CD4-positive, alpha-beta T cell (primary cell): ENCODE results near the gene DNAH1. TPM values are rescaled to one million over a fixed set of nuclear protein-coding genes. Genes with fewer than 3 reads are reported as not detected.

Experiments
- ATAC-seq: fragments of 200-7000 bp; cut with Tn5 transposase; one replicate; pipeline ENCODE4 v1.10.0; 2022; ENCODE audit warnings: mild to moderate bottlenecking; ENCODE audit not compliant: poor library complexity
- CTCF ChIA-PET: fragments of 350-600 bp; sonication (Branson Sonifier 250); formaldehyde crosslinking; loops from one replicate; lab custom pipeline; 2021; ENCODE audit warnings: antibody characterized with exemption, inconsistent platforms; lab: Charles Lee
- POLR2A ChIA-PET: fragments of 350-600 bp; sonication (Branson Sonifier 250); formaldehyde crosslinking; loops from one replicate; lab custom pipeline; 2021; ENCODE audit warnings: antibody characterized with exemption, inconsistent platforms; lab: Charles Lee
- DNase-seq, 14 experiments: peaks; one replicate each; pipeline ENCODE4 v3.0.0-alpha.2; 2013 to 2020; ENCODE audit warnings: mixed read lengths in 2 of 14
- H3K27ac ChIP-seq, 2 donors: one replicate each; pipeline versions ENCODE4 v1.5.1 to v1.7.0; 2013; ENCODE audit warnings: low read length in 2 of 2, low read depth in 1 of 2, mild to moderate bottlenecking in 1 of 2
- H3K27me3 ChIP-seq, 2 experiments: 1 replicate in 1 of 2; 2 replicates in 1 of 2; pipeline versions ENCODE4 v1.6.1 to v1.7.0; 2013; ENCODE audit warnings: low read length in 2 of 2, control low read depth in 1 of 2, mild to moderate bottlenecking in 1 of 2, moderate library complexity in 1 of 2; ENCODE audit not compliant: insufficient read depth in 2 of 2, control insufficient read depth in 1 of 2
- H3K36me3 ChIP-seq: one replicate; pipeline ENCODE4 v1.6.1; 2013; ENCODE audit warnings: low read length, control low read depth; ENCODE audit not compliant: insufficient read depth
- H3K4me1 ChIP-seq: one replicate; pipeline ENCODE4 v1.6.1; 2013; ENCODE audit warnings: low read length, control low read depth; ENCODE audit not compliant: insufficient read depth
- H3K4me3 ChIP-seq: one replicate; pipeline ENCODE4 v1.5.1; 2013; ENCODE audit warnings: mild to moderate bottlenecking, low read length, moderate library complexity
- H3K9me3 ChIP-seq, 2 experiments: 1 replicate in 1 of 2; 2 replicates in 1 of 2; pipeline versions ENCODE4 v1.6.1 to v1.7.0; 2013; ENCODE audit warnings: low read length in 2 of 2, mild to moderate bottlenecking in 2 of 2, control low read depth in 1 of 2, moderate library complexity in 1 of 2; ENCODE audit not compliant: control insufficient read depth in 1 of 2, insufficient read depth in 1 of 2
- H3K27ac Mint-ChIP-seq: one replicate; pipeline ENCODE4 v1.8.0; 2020; ENCODE audit warnings: mixed read lengths
- H3K27me3 Mint-ChIP-seq: one replicate; pipeline ENCODE4 v1.8.0; 2021; ENCODE audit warnings: mixed read lengths
- H3K36me3 Mint-ChIP-seq: one replicate; pipeline ENCODE4 v1.8.0; 2021; ENCODE audit warnings: low read depth, mixed read lengths
- H3K4me1 Mint-ChIP-seq: one replicate; pipeline ENCODE4 v1.8.0; 2021; ENCODE audit warnings: low read depth, mixed read lengths
- H3K4me3 Mint-ChIP-seq: one replicate; pipeline ENCODE4 v1.8.0; 2020; ENCODE audit warnings: mild to moderate bottlenecking, mixed read lengths
- H3K9me3 Mint-ChIP-seq: one replicate; pipeline ENCODE4 v1.8.0; 2020; ENCODE audit warnings: mixed read lengths
- CTCF ChIP-seq: fragments of 200-600 bp; IDR thresholded peaks from one replicate; pipeline ENCODE4 v1.8.0; 2022; ENCODE audit warnings: antibody characterized with exemption, mild to moderate bottlenecking
- intact Hi-C, 2 experiments: fragments of 100-400 bp; cut with DNase I in 1 of 2; cut with micrococcal nuclease in 1 of 2; formaldehyde crosslinking; loops; one replicate each; pipeline versions ENCODE4 v1.15.1 to v1.9.0; 2023 to 2025; cut with DNase I, micrococcal nuclease
- total RNA-seq, 174 experiments: library from RNA in 2 of 174; stranded (reverse) in 2 of 174; gene quantifications; one replicate each; pipeline ENCODE4 v1.2.3 and lab custom pipeline; 2021 to 2026

Gene DNAH1
- total RNA-seq, 2 experiments from 2014 or later, result 49.7 to 50.7 TPM

GRCh38 chr3:52330194-52330805 is 14.2 kb downstream of the DNAH1 start:
- no peak for TF ChIP-seq CTCF
- no peak overlapping the region for H3K4me3 ChIP-seq
- H3K27me3 ChIP-seq, result no peaks in the 10 kb centered on the region
- ChIA-PET CTCF (interaction anchor here (1.4 kb wide), 1 partner anchor 9 kb away, joined by 5 read pairs; no protein-coding TSS in a partner anchor), POLR2A (no interaction called here)
- DNase-seq, result no peak
- Mint-ChIP-seq H3K4me1 (no peaks in the 10 kb centered on the region), H3K27me3 (no peaks in the 10 kb centered on the region), H3K36me3 (peaks cover 32% of the 10 kb centered on the region), H3K4me3 (no peak overlapping the region), H3K27ac (no peak overlapping the region), H3K9me3 (no peaks in the 10 kb centered on the region)
- no peak overlapping the region for H3K27ac ChIP-seq
- no peak for ATAC-seq
- intact Hi-C loops, result loop anchor here in 1 of 2 experiments (10.0 kb wide), 1 partner anchor 55 kb away; the partner anchor contains the start of gene WDR82
- no peaks in the 10 kb centered on the region for H3K9me3 ChIP-seq
- no peaks in the 10 kb centered on the region for H3K4me1 ChIP-seq
- H3K36me3 ChIP-seq, result peaks cover 21% of the 10 kb centered on the region

GRCh38 chr3:52331091-52331490 is 15.0 kb downstream of the DNAH1 start:
- Mint-ChIP-seq H3K9me3 (no peaks in the 10 kb centered on the region), H3K4me1 (no peaks in the 10 kb centered on the region), H3K36me3 (peaks cover 32% of the 10 kb centered on the region), H3K27me3 (no peaks in the 10 kb centered on the region), H3K4me3 (no peak overlapping the region), H3K27ac (no peak overlapping the region)
- no peaks in the 10 kb centered on the region for H3K4me1 ChIP-seq
- no peak overlapping the region for H3K4me3 ChIP-seq
- H3K9me3 ChIP-seq, result no peaks in the 10 kb centered on the region
- CTCF ChIA-PET, result no interaction called here
- intact Hi-C loops, result loop anchor here in 1 of 2 experiments (10.0 kb wide), 1 partner anchor 56 kb away; the partner anchor contains the start of gene WDR82
- no peak overlapping the region for H3K27ac ChIP-seq
- no peaks in the 10 kb centered on the region for H3K27me3 ChIP-seq
- H3K36me3 ChIP-seq, result peaks cover 21% of the 10 kb centered on the region
- POLR2A ChIA-PET, result no interaction called here
- no peak for DNase-seq
- TF ChIP-seq CTCF, result no peak
- no peak for ATAC-seq

GRCh38 chr3:52331906-52332305 is 15.8 kb downstream of the DNAH1 start:
- Histone ChIP-seq H3K4me1 (no peaks in the 10 kb centered on the region), H3K36me3 (peaks cover 25% of the 10 kb centered on the region), H3K4me3 (no peak overlapping the region), H3K27me3 (no peaks in the 10 kb centered on the region), H3K27ac (no peak overlapping the region), H3K9me3 (no peaks in the 10 kb centered on the region)
- no peak for TF ChIP-seq CTCF
- Mint-ChIP-seq H3K4me3 (no peak overlapping the region), H3K27ac (no peak overlapping the region), H3K36me3 (peaks cover 36% of the 10 kb centered on the region), H3K4me1 (peaks cover 4% of the 10 kb centered on the region), H3K27me3 (no peaks in the 10 kb centered on the region), H3K9me3 (no peaks in the 10 kb centered on the region)
- intact Hi-C loops, result loop anchor here in 1 of 2 experiments (10.0 kb wide), 1 partner anchor 57 kb away; the partner anchor contains the start of gene WDR82
- DNase-seq (no peak), ATAC-seq (no peak)
- CTCF ChIA-PET, result no interaction called here
- POLR2A ChIA-PET, result no interaction called here
